ENCODE results near the gene VPS45.
A peak's percentile ranks its signal among the peaks of the same experiment; 100 is the strongest.

The VPS45 gene

GRCh38 chr1:150073516-150073915 is 5.9 kb downstream of the VPS45 start:
- no peak for DNase-seq

DNA sequence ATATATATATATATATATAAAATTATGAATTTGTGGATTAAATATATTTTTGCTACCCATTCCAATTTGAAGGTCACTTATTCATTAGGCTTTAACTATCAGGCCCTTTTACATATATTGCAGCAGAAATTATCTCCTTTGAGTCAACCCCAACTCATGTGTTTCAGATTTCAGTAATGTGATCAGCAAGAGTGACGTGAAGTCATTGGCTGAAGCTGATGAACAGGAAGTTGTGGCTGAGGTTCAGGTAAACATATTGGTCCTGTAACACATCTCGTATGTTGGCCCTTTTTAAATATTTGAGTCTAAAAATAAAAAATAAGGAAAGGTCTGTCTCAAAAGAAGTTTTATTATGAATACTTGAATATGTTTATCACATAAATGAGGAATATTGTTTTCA is 8.5 kb downstream of the VPS45 start:
- DNase-seq = no peak

- DNase-seq = no peak
Measured at GRCh38 chr1:150076985-150077384, 9.4 kb downstream of the VPS45 start.

DNA sequence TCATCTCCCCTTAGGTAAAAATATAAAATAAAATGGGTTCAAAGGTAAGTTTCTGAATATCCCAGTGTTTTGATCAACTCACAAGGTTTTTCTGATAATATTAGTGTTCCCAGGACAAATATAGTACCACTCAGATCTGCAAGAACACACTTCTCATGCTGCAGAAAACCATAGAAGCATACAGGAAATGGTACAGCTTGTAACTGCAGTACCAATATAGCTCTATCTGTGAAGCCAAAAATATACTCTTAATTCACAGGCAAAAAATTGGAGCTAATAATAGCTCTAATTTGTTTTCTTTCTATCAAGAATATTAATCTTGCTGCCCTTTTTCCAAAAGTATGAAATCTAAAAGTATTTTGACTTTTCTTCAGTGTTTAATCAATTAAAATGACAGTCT is 13.2 kb downstream of the VPS45 start:
- DNase-seq = no peak

DNA sequence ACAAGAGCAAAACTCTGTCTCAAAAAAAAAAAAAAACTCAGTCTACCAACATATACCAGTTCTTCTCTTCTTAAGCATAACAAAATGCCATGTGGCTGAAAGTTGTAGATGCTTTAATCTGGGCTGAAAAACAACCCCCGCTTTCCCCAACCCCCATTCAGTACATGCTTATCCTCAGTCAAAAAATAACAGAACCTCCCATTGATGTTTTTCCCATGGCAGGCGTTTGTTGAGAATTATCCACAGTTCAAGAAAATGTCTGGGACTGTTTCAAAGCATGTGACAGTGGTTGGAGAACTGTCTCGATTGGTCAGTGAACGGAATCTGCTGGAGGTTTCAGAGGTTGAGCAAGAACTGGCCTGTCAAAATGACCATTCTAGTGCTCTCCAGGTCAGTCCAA is 14.9 kb downstream of the VPS45 start:
- DNase-seq = no peak

- DNase-seq = no peak
Measured at GRCh38 chr1:150083907-150084306, 16.3 kb downstream of the VPS45 start.

DNA sequence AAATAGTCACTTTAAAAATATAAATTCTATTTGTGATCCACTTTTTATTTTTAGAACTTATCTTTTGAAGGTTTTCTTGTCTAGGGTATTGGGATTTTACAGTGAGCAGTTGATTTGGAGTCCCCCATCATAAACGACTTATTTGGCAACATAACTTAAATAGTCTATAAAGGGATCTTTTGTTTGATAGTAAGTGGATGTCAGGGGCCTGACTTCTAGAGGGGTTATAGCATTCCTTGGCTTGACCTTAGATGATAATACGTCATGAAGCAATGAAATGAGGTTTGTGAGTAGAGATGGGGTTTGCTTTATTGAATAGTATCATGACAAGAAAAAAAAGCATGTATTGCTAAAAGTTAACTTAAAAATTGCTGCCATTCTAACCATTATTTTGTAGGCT is 17.8 kb downstream of the VPS45 start:
- no peak for DNase-seq

DNA sequence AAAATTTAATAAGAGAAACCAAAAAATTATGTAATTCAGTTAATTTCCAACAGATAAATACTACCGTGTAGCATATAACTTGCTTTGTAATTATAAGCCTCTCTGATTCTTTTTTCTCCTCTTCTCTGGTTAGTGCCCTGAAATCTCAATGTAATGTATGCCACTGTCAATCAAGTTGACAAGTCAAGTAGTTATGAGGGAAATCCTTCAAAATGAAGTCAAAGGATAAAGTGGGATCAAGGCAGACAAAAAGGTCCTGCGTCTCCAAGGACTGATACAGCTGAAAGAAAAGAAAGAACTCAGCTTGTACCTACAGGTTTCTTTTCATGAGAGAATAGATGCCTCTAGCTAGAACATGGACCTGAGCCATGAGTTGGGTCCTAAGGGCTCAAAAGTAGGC is 19.8 kb downstream of the VPS45 start:
- no peak for DNase-seq

GRCh38 chr1:150089846-150090520 is 22.4 kb downstream of the VPS45 start:
- no peak for DNase-seq

DNA sequence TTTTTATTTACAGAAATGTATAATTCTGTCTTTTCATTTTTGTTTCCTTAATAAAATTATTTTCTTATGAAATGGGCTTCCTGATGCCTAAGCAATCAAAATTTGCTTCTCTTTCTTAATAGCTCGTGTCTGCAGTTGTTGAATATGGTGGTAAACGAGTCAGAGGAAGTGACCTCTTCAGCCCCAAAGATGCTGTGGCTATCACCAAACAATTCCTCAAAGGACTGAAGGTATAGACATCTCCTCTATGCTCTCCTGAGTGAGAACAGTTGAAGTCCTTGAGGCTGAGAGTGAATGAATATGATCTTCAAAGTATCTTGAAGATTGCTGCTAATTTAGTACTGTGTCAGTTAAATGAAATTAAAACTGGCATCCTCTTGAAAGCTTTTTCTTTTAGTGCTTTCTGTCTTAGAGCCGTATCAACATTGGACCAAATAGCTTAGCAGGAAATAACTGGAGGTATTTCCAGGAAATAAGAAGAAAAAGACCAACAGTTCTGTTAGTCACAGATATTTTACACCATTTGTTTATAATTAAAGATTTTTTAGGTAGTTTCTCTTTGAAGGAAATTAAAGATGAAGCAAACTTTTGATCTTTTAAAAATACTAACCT is 24.7 kb downstream of the VPS45 start:
- no peak for DNase-seq

DNA sequence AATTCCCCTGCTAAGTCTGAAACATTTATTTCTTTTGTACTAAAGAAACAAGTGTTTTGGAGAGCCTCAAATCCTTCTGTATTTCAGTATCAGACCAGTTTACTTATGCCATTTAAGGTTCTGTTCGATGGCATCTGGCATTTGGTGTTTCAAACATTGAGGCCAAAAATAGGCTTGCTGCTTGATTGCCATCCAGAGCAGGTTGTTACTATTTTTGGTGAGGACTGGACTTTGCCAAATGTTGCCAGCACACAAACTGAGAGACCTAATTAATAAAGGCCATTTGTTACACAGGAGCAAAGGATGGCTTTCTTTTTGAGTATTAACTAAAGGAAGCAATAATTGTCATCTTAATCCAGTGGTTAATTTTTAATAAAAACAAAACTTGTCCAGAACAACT is 26.2 kb downstream of the VPS45 start:
- no peak for DNase-seq

DNA sequence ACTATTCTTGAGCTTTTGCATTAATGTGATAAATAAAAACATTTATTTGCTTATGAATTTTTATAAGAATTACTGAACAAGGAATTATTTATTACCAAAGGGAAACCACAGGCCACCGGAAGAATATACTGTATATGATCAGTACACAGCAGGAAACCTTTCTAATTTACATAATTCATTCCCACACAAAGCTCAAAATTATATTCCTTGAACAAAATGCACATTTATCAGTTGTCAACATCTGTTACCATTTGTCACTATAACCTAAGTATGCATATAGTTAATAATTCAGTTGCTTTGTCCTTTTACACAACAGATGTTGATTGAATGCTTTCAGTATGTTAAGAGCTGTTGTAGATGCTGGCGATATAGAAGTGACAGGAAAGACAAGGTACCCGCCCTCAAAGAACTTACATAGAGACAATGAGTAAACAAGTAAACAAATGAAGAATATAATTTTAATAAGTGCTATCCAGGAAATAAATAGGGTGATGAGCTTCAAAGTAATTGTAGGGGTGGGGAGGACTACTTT is 27.2 kb downstream of the VPS45 start:
- no peak for DNase-seq

DNA sequence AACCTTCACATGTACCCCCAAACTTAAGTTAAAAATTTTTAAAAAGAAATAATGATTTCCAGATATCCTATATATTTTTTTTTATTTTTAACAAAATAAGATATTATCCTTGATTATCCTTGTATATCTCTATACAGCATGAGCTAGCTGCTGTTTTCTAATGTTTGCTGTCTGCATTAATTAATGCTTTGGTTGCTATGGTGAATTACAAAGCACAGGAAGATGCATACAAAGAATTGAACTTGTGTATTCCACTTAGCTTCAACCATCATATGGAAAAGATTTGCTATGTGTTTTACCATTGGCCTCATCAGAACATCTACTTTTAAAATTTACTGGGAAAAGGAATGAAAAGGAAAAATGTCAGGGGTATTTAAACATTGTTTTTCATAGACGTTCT is 35.4 kb downstream of the VPS45 start:
- DNase-seq = peak; percentile 4

- DNase-seq = no peak
Measured at GRCh38 chr1:150106341-150106740, 38.8 kb downstream of the VPS45 start.

GRCh38 chr1:150109586-150109985 is 42.0 kb downstream of the VPS45 start:
- no peak for DNase-seq

DNA sequence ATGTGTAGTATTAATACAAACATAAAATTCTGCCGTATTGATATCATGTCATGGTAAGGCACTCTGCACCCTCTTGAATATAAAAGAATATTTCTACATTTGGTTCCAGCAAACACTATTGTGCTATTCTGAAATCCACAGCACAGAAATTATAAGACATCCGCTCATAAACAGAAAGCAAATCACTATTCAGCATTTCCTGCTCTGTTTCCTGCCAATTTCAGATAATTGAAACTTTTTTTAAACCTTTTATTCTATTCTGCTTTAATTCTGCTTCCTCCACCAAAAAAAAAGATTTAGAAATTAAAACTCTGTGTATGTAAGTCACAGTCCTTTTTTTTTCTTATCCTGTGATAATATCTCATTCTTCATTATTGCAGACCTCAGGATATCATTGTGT is 42.5 kb downstream of the VPS45 start:
- DNase-seq = no peak

- no peak for DNase-seq
Measured at GRCh38 chr1:150111670-150112069, 44.1 kb downstream of the VPS45 start.

GRCh38 chr1:150115121-150115520 is 47.5 kb downstream of the VPS45 start:
- DNase-seq = no peak

DNA sequence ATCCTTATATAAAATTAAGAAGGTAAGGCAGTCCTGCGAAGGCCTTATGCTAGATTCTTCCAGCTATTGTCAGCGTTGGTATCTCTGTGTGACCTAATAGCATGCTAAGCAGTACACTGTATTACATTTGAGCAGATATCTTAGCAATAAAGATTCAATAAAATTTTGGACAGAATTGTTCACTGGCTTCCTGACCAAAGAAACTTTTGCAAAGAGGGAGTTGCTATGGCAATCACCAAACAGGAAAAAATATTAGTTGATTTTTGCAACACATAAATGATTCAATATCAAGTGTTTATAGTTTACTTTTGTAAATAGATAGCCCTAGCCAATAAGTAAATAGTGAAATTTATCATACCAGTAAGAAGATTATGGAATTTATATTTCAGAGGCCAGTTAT is 51.1 kb downstream of the VPS45 start:
- DNase-seq = peak; percentile 15

GRCh38 chr1:150121236-150121862 is 53.8 kb downstream of the VPS45 start:
- DNase-seq = no peak

DNA sequence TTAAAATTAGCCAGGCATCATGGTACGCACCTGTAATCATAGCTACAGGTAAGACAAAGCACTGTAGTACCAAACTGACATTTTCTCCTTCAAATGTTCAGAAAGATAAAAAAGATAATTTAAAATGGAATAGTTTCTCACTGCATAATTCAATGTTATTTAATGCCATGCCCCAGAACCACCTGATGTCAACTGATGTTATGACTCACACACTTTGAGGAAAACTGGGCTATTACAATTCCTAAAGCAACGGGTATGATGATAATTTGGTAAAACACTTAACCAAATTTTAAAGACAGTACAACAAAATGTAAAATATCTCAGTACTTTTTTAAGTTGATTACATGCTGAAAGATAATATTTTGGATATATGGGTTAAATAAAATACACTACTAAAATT is 59.2 kb downstream of the VPS45 start:
- no peak for DNase-seq

DNA sequence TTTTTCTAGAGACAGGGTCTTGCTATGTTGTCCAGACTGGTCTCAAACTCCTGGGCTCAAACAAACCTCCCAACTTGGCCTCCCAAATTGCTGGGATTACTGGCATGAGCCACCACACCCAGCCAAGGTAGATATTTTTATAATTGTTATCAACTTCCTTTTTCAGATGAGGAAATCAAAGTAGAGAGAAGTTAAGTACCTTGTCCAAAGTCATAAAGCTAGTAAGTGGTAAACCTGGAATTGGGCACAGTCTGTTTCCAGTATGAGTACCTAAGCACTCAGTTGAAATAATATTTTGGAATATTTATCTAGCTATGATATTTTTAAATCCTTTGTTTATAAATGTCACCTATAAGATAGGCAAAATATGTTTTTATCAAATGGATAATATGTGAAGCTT is 59.9 kb downstream of the VPS45 start:
- DNase-seq = no peak

- DNase-seq = no peak
Measured at GRCh38 chr1:150127868-150128267, 60.3 kb downstream of the VPS45 start.

DNA sequence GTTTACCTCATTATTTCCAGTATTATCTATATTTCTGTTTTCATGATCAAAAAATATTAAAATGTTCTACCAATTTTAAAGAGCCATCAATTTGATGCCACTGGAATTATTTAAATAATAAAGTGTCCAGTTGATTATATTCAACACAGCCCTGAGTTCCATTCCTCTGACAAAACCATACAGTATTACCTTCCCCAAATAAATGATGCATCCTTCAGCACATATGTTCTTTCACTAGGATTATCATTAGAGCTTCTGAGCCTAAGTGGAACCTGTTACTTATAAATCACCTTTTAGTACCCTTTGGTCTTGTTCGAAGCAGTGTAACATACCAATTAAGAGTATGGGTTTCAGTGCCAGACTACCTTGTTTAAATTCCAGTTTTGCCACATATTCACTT is 64.8 kb downstream of the VPS45 start:
- no peak for DNase-seq
